ENCODE results near the gene PIK3C3. TPM values are rescaled to one million over a fixed set of nuclear protein-coding genes. Genes with fewer than 3 reads are reported as not detected.

PIK3C3 gene
- total RNA-seq, 1 donor from 2014 or later: 62.8 TPM

- Mint-ChIP-seq H3K4me3 (ENCODE audit: unreplicated experiment) (no peak overlapping the region), H3K36me3 (ENCODE audit: low read depth, unreplicated experiment) (no peaks in the 10 kb centered on the region), H3K4me1 (ENCODE audit: unreplicated experiment) (peaks cover 9% of the 10 kb centered on the region), H3K27ac (ENCODE audit: unreplicated experiment) (no peak overlapping the region), H3K27me3 (ENCODE audit: unreplicated experiment) (peaks cover 8% of the 10 kb centered on the region), H3K9me3 (ENCODE audit: unreplicated experiment) (no peaks in the 10 kb centered on the region)
- TF ChIP-seq, protein P1, sequence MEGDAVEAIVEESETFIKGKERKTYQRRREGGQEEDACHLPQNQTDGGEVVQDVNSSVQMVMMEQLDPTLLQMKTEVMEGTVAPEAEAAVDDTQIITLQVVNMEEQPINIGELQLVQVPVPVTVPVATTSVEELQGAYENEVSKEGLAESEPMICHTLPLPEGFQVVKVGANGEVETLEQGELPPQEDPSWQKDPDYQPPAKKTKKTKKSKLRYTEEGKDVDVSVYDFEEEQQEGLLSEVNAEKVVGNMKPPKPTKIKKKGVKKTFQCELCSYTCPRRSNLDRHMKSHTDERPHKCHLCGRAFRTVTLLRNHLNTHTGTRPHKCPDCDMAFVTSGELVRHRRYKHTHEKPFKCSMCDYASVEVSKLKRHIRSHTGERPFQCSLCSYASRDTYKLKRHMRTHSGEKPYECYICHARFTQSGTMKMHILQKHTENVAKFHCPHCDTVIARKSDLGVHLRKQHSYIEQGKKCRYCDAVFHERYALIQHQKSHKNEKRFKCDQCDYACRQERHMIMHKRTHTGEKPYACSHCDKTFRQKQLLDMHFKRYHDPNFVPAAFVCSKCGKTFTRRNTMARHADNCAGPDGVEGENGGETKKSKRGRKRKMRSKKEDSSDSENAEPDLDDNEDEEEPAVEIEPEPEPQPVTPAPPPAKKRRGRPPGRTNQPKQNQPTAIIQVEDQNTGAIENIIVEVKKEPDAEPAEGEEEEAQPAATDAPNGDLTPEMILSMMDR (IDR thresholded peaks at IDR 0.05; ENCODE audit: unreplicated experiment): no peak
- no peak for DNase-seq (ENCODE audit: low spot score)
Observed at GRCh38 chr18:41959045-41959444, 4.0 kb downstream of the PIK3C3 start.

DNA sequence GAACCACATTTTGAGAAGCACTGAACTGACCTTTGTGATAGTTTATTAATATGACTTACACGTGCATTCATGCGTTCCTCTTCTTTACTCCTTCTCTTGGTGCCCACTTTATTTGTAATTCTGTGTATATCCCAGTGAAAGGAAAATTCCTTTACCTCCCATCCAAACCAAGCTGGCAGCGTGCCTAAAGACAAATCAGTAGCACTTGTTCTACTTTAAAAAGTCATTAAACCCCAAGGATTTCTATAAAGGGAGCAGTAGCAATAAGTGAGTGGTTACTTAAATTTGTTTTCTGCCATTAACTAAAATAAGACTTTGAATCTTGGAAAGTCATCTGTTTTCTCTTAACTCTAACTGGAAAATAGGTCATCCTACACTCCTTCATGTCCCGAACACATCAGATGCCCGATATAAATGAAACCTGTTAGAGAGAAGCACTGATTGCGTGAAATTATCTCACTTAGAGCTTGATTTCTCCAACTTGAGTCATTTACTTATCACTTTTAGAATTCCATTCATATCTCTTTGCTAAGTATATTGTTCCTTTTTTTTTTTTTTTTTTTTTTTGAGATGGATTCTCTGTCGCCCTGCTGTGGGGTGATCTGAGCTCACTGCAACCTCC lies 10.7 kb downstream of the PIK3C3 start:
- TF ChIP-seq, protein P1 (IDR thresholded peaks at IDR 0.05; ENCODE audit: unreplicated experiment): no peak
- Mint-ChIP-seq H3K4me1 (ENCODE audit: unreplicated experiment) (no peaks in the 10 kb centered on the region), H3K27me3 (ENCODE audit: unreplicated experiment) (no peaks in the 10 kb centered on the region), H3K27ac (ENCODE audit: unreplicated experiment) (no peak overlapping the region), H3K9me3 (ENCODE audit: unreplicated experiment) (no peaks in the 10 kb centered on the region), H3K36me3 (ENCODE audit: low read depth, unreplicated experiment) (peaks cover 3% of the 10 kb centered on the region), H3K4me3 (ENCODE audit: unreplicated experiment) (no peak overlapping the region)
- no peak for DNase-seq (ENCODE audit: low spot score)

DNA sequence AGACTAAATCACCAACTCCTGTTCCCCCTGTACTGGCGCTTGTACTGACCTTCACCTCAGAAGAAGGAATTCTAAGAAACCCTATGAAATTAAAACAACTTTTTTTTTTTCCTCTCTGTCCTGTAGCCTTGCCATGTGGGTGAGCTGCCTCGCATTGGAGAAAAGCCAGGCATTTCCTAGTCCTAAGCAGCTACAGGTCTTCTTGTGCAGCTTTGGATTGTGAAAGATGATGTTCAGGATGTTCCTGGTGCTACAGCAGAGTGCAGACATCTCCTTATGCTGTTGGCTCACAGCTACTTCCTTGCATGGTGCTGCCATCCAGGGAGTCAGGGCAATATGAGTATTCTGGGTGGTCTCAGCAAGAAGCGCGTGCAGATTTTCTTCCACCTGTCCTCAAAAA lies 11.9 kb downstream of the PIK3C3 start:
- Mint-ChIP-seq H3K9me3 (ENCODE audit: unreplicated experiment) (no peaks in the 10 kb centered on the region), H3K27me3 (ENCODE audit: unreplicated experiment) (no peaks in the 10 kb centered on the region), H3K4me3 (ENCODE audit: unreplicated experiment) (no peak overlapping the region), H3K4me1 (ENCODE audit: unreplicated experiment) (no peaks in the 10 kb centered on the region), H3K36me3 (ENCODE audit: low read depth, unreplicated experiment) (peaks cover 3% of the 10 kb centered on the region), H3K27ac (ENCODE audit: unreplicated experiment) (no peak overlapping the region)
- TF ChIP-seq, protein P1 (IDR thresholded peaks at IDR 0.05; ENCODE audit: unreplicated experiment): no peak
- DNase-seq (ENCODE audit: low spot score): no peak

GRCh38 chr18:41967680-41968079 lies 12.6 kb downstream of the PIK3C3 start:
- H3K27ac Mint-ChIP-seq (ENCODE audit: unreplicated experiment): no peak overlapping the region

GRCh38 chr18:41969881-41970280 lies 14.8 kb downstream of the PIK3C3 start:
- H3K9me3 Mint-ChIP-seq (ENCODE audit: unreplicated experiment): no peaks in the 10 kb centered on the region
- TF ChIP-seq, protein P1 (IDR thresholded peaks at IDR 0.05; ENCODE audit: unreplicated experiment): no peak
- no peaks in the 10 kb centered on the region for H3K4me1 Mint-ChIP-seq (ENCODE audit: unreplicated experiment)
- H3K27ac Mint-ChIP-seq (ENCODE audit: unreplicated experiment): no peak overlapping the region
- no peak for DNase-seq (ENCODE audit: low spot score)
- H3K4me3 Mint-ChIP-seq (ENCODE audit: unreplicated experiment): no peak overlapping the region
- no peaks in the 10 kb centered on the region for H3K27me3 Mint-ChIP-seq (ENCODE audit: unreplicated experiment)
- H3K36me3 Mint-ChIP-seq (ENCODE audit: low read depth, unreplicated experiment): peaks cover 3% of the 10 kb centered on the region

More at GRCh38 chr18:41967680-41968079, 12.6 kb downstream of the PIK3C3 start:
- Mint-ChIP-seq H3K4me1 (ENCODE audit: unreplicated experiment) (no peaks in the 10 kb centered on the region), H3K36me3 (ENCODE audit: low read depth, unreplicated experiment) (peaks cover 3% of the 10 kb centered on the region), H3K9me3 (ENCODE audit: unreplicated experiment) (no peaks in the 10 kb centered on the region), H3K4me3 (ENCODE audit: unreplicated experiment) (no peak overlapping the region), H3K27me3 (ENCODE audit: unreplicated experiment) (no peaks in the 10 kb centered on the region)
- TF ChIP-seq, protein P1 (IDR thresholded peaks at IDR 0.05; ENCODE audit: unreplicated experiment): no peak
- no peak for DNase-seq (ENCODE audit: low spot score)
